PC-9 (cell line): ENCODE data around the gene MCHR2.

Experiments used
- EZH2 ChIP-seq: fragments of 200-600 bp; sonication (generic); IDR thresholded peaks from 2 replicates; pipeline ENCODE4 v1.8.0; 2017; ENCODE audit warnings: antibody characterized with exemption, low read depth
- TF ChIP-seq, protein P1 (sequence below): fragments of 200-600 bp; sonication (generic); conservative IDR thresholded peaks from 2 replicates; pipeline ENCODE4 v1.6.1; 2017; ENCODE audit warnings: mixed run types, antibody characterized with exemption, mild to moderate bottlenecking, moderate library complexity

DNA sequence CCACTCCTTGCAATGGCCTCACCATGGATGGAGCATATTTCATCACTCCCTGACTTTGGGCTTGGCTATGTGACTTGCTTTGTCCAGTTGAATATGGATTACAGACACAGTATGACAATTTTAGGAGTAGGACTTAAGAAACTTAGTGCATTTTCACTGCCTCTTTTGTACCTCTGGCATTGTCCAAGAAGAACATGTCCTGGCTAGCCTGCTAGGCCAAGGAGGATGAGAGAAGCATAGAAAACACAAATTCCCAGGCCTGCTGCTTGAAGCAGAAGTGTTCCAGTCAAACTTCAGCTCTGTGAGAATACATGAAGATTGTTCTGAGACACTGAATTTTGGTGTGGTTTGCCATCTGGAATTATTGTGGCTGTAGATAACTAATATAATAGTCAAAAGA, 3.1 kb upstream of the MCHR2 start:
- TF ChIP-seq, protein P1, sequence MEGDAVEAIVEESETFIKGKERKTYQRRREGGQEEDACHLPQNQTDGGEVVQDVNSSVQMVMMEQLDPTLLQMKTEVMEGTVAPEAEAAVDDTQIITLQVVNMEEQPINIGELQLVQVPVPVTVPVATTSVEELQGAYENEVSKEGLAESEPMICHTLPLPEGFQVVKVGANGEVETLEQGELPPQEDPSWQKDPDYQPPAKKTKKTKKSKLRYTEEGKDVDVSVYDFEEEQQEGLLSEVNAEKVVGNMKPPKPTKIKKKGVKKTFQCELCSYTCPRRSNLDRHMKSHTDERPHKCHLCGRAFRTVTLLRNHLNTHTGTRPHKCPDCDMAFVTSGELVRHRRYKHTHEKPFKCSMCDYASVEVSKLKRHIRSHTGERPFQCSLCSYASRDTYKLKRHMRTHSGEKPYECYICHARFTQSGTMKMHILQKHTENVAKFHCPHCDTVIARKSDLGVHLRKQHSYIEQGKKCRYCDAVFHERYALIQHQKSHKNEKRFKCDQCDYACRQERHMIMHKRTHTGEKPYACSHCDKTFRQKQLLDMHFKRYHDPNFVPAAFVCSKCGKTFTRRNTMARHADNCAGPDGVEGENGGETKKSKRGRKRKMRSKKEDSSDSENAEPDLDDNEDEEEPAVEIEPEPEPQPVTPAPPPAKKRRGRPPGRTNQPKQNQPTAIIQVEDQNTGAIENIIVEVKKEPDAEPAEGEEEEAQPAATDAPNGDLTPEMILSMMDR, result no peak
- no peak for TF ChIP-seq EZH2
